ENCODE measurements around the gene HLA-DOB. TPM values are rescaled to one million over a fixed set of nuclear protein-coding genes. Genes with fewer than 3 reads are reported as not detected.

The HLA-DOB gene
- total and polyA plus RNA-seq, 10 of the 15 experiments (the other 5 are each of a cell fraction or from before 2014, with no cell fraction given), result 27.4 to 79.1 (median 37.0) TPM

DNA sequence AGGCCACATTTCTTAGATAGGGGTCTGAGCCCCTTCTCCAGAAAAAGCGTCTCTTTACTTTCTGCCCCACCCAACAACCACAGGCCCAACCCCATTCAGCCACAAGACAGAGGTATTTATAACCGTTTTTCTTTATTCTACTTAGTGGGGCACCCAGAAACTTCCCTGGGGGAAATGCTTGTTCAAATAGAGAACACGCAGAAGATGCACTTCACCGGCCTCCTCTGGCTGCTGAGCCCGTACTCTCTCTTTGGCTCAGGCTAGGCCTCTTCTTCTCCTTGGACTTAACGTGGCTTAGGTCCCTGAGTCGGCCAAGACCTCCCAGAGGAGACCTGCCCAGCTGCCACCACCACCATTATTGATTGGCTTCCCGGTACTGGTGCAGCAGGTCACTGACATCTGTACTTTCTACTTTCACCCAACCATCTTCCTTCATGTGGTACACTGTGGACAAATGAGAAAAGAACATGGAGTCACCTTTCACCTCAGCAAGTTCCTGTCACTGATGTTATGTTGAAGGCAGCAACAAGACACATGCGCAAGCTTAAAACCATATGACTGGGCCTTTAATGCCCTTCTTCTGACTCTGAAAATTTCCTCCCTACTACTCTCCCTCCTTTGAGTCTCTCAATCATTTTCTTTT lies 23.9 kb upstream of the HLA-DOB start (continued):
- TF ChIP-seq SUPT20H (IDR thresholded peaks at IDR 0.05; ENCODE audit: borderline replicate concordance, control insufficient read depth, low read depth, low read length) (no peak), SMAD5 (IDR thresholded peaks at IDR 0.05; ENCODE audit: low read depth) (no peak), NR2F1 (conservative IDR thresholded peaks at IDR 0.05) (peak; percentile 42; the same call in 1 of the 2 replicates), JUND (IDR thresholded peaks at IDR 0.05; ENCODE audit: low read depth, low read length) (no peak), NBN (IDR thresholded peaks at IDR 0.05) (no peak), JUNB (IDR thresholded peaks at IDR 0.05) (peak; percentile 80), CHD1 (IDR thresholded peaks at IDR 0.05; ENCODE audit: low read depth, low read length) (no peak), YBX1 (IDR thresholded peaks at IDR 0.05) (no peak), EED (IDR thresholded peaks at IDR 0.05; ENCODE audit: low read depth) (peak; percentile 80), NR2C1 (IDR thresholded peaks at IDR 0.05) (peak; percentile 51), EZH2 (IDR thresholded peaks at IDR 0.05; ENCODE audit: borderline replicate concordance, control insufficient read depth, low read depth, low read length) (no peak), ZNF622 (IDR thresholded peaks at IDR 0.05) (no peak), TARDBP (IDR thresholded peaks at IDR 0.05; ENCODE audit: borderline replicate concordance) (no peak), POLR2AphosphoS5 (IDR thresholded peaks at IDR 0.05; ENCODE audit: low read length) (no peak; the same call in 1 of the 2 replicates), PAX5 (IDR thresholded peaks at IDR 0.05; ENCODE audit: borderline replicate concordance, low read depth, low read length) (no peak)
- TF ChIP-seq, protein P1, sequence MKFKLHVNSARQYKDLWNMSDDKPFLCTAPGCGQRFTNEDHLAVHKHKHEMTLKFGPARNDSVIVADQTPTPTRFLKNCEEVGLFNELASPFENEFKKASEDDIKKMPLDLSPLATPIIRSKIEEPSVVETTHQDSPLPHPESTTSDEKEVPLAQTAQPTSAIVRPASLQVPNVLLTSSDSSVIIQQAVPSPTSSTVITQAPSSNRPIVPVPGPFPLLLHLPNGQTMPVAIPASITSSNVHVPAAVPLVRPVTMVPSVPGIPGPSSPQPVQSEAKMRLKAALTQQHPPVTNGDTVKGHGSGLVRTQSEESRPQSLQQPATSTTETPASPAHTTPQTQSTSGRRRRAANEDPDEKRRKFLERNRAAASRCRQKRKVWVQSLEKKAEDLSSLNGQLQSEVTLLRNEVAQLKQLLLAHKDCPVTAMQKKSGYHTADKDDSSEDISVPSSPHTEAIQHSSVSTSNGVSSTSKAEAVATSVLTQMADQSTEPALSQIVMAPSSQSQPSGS (IDR thresholded peaks at IDR 0.05; ENCODE audit: low read length), result no peak
- TF ChIP-seq, protein P2, sequence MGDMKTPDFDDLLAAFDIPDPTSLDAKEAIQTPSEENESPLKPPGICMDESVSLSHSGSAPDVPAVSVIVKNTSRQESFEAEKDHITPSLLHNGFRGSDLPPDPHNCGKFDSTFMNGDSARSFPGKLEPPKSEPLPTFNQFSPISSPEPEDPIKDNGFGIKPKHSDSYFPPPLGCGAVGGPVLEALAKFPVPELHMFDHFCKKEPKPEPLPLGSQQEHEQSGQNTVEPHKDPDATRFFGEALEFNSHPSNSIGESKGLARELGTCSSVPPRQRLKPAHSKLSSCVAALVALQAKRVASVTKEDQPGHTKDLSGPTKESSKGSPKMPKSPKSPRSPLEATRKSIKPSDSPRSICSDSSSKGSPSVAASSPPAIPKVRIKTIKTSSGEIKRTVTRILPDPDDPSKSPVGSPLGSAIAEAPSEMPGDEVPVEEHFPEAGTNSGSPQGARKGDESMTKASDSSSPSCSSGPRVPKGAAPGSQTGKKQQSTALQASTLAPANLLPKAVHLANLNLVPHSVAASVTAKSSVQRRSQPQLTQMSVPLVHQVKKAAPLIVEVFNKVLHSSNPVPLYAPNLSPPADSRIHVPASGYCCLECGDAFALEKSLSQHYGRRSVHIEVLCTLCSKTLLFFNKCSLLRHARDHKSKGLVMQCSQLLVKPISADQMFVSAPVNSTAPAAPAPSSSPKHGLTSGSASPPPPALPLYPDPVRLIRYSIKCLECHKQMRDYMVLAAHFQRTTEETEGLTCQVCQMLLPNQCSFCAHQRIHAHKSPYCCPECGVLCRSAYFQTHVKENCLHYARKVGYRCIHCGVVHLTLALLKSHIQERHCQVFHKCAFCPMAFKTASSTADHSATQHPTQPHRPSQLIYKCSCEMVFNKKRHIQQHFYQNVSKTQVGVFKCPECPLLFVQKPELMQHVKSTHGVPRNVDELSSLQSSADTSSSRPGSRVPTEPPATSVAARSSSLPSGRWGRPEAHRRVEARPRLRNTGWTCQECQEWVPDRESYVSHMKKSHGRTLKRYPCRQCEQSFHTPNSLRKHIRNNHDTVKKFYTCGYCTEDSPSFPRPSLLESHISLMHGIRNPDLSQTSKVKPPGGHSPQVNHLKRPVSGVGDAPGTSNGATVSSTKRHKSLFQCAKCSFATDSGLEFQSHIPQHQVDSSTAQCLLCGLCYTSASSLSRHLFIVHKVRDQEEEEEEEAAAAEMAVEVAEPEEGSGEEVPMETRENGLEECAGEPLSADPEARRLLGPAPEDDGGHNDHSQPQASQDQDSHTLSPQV (IDR thresholded peaks at IDR 0.05), result no peak
- TF ChIP-seq, protein P3, sequence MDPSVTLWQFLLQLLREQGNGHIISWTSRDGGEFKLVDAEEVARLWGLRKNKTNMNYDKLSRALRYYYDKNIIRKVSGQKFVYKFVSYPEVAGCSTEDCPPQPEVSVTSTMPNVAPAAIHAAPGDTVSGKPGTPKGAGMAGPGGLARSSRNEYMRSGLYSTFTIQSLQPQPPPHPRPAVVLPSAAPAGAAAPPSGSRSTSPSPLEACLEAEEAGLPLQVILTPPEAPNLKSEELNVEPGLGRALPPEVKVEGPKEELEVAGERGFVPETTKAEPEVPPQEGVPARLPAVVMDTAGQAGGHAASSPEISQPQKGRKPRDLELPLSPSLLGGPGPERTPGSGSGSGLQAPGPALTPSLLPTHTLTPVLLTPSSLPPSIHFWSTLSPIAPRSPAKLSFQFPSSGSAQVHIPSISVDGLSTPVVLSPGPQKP (IDR thresholded peaks at IDR 0.05; ENCODE audit: low read depth, low read length), result no peak
- TF ChIP-seq, protein P4, sequence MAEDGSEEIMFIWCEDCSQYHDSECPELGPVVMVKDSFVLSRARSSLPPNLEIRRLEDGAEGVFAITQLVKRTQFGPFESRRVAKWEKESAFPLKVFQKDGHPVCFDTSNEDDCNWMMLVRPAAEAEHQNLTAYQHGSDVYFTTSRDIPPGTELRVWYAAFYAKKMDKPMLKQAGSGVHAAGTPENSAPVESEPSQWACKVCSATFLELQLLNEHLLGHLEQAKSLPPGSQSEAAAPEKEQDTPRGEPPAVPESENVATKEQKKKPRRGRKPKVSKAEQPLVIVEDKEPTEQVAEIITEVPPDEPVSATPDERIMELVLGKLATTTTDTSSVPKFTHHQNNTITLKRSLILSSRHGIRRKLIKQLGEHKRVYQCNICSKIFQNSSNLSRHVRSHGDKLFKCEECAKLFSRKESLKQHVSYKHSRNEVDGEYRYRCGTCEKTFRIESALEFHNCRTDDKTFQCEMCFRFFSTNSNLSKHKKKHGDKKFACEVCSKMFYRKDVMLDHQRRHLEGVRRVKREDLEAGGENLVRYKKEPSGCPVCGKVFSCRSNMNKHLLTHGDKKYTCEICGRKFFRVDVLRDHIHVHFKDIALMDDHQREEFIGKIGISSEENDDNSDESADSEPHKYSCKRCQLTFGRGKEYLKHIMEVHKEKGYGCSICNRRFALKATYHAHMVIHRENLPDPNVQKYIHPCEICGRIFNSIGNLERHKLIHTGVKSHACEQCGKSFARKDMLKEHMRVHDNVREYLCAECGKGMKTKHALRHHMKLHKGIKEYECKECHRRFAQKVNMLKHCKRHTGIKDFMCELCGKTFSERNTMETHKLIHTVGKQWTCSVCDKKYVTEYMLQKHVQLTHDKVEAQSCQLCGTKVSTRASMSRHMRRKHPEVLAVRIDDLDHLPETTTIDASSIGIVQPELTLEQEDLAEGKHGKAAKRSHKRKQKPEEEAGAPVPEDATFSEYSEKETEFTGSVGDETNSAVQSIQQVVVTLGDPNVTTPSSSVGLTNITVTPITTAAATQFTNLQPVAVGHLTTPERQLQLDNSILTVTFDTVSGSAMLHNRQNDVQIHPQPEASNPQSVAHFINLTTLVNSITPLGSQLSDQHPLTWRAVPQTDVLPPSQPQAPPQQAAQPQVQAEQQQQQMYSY (CRISPR knock-in tag; IDR thresholded peaks at IDR 0.05), result no peak
- TF ChIP-seq, protein P5, sequence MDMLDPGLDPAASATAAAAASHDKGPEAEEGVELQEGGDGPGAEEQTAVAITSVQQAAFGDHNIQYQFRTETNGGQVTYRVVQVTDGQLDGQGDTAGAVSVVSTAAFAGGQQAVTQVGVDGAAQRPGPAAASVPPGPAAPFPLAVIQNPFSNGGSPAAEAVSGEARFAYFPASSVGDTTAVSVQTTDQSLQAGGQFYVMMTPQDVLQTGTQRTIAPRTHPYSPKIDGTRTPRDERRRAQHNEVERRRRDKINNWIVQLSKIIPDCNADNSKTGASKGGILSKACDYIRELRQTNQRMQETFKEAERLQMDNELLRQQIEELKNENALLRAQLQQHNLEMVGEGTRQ (IDR thresholded peaks at IDR 0.05; ENCODE audit: borderline replicate concordance, low read depth, low read length), result no peak; the same call in 1 of the 2 replicates

Data from GM12878 (cell line).